IPS-11a (cell line): ENCODE results near the gene QRICH2.
"Not testable (repeated sequence)": the region's sequence is repeated elsewhere in the genome, so short reads cannot be mapped to it uniquely, and the experiment has no call there.

Source experiments
- H3K4me3 ChIP-seq: one replicate; pipeline ENCODE4 v1.5.1; 2013; ENCODE audit warnings: low read depth, low read length, control low read depth

QRICH2 gene, protein sequence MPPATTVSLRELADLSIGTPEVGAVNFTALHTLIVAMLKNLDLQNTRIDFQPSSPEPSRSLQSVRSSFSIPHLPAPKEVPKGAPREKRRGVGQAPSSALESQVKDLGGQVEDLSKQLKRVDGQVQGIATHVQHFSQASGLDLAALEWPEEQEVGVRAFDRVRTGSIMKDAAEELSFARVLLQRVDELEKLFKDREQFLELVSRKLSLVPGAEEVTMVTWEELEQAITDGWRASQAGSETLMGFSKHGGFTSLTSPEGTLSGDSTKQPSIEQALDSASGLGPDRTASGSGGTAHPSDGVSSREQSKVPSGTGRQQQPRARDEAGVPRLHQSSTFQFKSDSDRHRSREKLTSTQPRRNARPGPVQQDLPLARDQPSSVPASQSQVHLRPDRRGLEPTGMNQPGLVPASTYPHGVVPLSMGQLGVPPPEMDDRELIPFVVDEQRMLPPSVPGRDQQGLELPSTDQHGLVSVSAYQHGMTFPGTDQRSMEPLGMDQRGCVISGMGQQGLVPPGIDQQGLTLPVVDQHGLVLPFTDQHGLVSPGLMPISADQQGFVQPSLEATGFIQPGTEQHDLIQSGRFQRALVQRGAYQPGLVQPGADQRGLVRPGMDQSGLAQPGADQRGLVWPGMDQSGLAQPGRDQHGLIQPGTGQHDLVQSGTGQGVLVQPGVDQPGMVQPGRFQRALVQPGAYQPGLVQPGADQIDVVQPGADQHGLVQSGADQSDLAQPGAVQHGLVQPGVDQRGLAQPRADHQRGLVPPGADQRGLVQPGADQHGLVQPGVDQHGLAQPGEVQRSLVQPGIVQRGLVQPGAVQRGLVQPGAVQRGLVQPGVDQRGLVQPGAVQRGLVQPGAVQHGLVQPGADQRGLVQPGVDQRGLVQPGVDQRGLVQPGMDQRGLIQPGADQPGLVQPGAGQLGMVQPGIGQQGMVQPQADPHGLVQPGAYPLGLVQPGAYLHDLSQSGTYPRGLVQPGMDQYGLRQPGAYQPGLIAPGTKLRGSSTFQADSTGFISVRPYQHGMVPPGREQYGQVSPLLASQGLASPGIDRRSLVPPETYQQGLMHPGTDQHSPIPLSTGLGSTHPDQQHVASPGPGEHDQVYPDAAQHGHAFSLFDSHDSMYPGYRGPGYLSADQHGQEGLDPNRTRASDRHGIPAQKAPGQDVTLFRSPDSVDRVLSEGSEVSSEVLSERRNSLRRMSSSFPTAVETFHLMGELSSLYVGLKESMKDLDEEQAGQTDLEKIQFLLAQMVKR (N-terminal part only)

DNA sequence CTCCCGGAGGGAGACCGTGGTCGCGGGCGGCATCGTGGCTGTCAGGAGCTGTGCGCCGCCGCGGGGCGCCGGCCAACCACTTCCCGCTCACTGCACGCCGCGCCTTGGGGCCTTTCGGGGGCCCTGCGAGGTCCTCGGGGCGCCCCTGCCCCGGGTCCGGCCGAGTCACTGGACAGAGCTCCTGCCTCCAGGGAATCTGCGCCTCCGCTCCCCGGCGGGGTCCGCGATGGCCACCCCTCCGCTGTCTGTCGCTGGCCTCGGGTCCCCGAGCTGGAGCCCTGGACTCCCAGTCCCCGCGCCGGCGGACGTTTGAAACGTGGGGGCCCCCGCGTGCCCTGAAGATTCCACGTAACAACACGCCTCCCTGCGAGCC is at the start of gene QRICH2:
Gene QRICH2, minus strand, starts transcription at position 311 of the 373 bp plus-strand sequence. Its CDS starts 278 bp downstream, at position 33.
- no peak within 1 kb of the TSS for H3K4me3 ChIP-seq

DNA sequence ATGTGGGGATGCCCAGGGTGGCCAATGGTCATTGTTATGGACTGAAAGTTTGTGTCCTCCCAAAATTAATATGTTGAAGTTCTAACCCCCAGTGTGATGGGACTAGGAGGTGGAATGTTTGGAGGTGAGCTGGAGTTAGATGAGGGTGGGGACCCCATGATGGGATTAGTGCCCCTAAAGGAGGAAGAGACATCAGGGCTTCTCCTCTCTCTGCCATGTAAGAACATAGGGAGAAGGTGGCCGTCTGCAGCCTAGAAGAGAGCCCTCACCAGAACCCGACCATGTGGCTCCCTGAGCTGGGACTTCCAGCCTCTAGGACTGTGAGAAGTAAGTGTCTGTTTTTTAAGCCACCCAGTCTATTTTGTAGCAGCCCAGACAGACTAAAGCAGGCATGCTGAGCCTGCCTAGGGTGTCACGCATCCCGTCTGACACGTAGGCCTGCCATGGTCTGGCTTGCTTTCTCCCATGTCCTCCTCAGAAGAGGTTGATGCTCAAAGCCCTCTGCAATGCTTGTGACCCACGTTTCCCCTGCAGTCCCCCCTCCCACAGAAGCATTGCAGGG is 49.6 kb upstream of the QRICH2 start:
- no peak overlapping the region for H3K4me3 ChIP-seq

DNA sequence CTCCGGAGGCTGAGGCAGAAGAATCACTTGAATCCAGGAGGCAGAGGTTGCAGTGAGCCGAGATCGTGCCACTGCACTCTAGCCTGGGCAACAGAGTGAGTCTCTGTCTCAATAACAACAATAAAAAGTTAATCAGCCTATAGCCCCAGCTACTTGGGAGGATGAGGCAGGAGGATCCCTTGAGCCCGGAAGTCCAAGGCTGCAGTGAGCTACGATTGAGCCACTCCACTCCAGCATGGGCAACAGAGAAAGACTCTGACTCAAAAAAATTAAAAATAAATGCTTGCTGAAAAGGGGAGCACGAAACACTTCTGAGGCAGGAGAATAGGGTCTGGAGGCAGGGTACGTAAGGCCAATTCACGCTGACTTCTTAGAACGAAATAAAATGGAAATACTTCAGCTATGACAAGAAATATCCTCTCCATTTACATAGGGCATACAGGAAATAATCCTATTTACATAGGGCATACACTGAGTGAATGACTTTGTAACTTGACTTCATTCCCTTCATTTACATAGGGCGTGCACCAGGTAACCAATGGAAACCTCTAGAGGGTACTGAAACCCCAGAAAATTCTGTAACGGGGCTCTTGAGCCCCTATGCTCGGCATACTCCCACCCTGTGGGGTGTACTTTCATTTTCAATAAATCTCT is 48.9 kb upstream of the QRICH2 start:
- no peak overlapping the region for H3K4me3 ChIP-seq

DNA sequence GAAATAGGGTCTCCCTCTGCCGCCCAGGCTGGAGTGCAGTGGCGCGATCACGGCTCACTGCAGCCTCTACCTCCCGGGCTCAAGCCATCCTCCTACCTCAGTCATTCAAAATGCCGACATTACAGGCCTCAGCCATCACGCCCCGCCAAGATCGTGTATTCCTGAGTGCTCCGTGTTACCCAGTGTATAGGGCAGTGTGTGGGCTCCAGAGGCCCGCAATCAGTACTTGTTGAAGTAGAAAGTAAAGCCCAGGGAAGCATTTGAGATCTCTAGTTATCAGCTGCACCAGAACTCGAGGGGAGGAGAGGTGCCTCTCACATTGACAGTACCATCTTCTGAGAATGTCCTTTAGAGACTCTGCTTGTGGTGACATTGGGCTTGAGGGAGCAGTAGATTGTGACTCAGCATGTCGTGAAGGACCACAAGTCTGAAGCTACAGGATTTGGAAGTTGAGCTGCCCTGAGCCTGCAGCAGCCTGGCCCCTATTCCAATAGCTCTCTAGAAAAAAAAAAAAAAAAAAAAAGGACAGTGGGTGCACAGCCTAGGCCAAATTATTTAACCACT is 46.8 kb upstream of the QRICH2 start:
- H3K4me3 ChIP-seq = no peak overlapping the region

DNA sequence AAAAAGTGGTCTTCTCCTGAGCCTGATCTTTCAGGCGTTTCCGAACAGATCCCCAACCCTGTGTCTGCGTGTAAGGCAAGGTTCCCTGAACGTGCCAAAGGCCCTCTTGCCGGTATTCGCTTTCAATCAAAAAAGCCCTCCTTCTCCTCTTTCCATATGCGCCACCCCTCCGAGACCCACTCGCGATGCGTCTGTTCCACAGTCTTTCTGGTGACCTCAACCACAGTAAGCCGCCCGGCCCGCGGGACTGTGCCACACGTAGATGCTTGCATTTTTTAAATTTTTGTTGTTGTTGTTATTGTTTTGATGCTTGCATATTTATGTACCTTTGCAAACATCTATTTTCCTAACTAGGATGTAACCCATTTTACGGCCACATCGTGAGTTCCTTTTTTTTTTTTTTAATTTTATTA is 46.2 kb upstream of the QRICH2 start:
- H3K4me3 ChIP-seq = peak overlapping the region; percentile 78

DNA sequence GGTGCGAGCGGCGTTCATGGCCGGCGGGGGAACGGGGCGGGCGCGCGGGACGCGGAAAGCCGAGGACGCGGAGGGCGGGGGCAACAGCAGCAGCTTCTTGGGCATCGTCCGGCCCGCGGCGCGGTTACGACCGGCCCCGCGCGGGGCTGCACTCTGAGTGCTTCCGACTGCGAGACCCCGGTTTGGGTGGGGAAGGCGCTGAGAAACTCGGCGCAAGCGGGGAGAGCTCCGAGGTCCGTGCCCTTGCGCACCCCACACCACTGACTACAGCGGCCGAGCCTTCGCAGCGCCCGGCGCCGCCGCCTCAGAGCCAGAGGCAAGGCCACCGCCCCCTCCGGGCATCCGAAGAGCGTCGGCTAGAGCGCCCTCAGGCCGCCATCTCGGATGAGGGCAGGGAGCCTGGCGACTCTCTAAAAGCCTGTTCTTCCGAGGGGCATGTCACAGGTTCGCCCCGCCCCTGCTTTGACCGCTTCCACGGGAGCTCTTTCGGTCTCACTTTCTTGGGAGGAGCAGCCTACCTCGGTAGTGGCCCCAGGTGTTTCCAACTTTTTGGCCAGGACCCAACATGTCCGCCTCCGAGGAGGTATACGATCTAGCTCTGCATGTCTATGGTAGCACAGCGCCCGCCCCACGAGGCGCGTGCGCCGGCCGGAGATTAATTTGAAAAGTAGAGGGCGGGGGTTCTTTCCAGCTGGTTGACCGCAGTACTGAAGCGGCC is 45.7 kb upstream of the QRICH2 start, which contains the start of gene PRPSAP1:
Gene PRPSAP1, minus strand, starts transcription at position 318 of the 718 bp plus-strand sequence. Its CDS starts 213 bp downstream, at position 105.
- peak within 1 kb of the TSS; percentile 78 for H3K4me3 ChIP-seq

DNA sequence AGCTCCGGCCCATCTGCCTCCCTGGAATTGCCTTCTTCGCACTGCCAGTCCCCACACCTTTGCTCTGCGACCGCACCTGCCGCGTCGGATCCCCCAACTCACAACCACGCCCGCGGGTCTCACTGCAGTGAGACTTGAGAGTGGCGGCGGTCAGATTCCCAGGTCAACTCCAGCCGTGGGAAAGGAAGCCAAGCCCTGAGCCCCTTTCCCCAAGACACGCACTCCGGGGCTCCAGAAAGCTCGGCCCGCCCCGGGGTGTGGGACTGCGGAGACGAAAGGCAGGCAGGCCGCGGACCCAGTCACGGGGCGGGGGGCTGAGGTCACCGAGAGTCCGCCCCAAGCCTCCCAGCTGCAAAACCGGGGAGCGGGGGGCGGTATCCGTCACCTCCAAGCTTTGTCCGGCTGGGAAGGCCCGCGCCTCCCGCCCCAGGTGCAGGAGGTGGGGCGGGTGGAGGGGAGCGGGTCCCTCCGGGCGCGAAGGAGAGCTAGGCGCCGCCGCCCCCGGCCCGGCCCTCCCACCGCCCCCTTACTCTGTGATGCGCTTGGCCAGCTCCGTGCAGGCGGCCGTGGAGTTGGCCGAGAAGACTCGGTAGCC is 45.0 kb upstream of the QRICH2 start:
- H3K4me3 ChIP-seq = peak overlapping the region; percentile 78

DNA sequence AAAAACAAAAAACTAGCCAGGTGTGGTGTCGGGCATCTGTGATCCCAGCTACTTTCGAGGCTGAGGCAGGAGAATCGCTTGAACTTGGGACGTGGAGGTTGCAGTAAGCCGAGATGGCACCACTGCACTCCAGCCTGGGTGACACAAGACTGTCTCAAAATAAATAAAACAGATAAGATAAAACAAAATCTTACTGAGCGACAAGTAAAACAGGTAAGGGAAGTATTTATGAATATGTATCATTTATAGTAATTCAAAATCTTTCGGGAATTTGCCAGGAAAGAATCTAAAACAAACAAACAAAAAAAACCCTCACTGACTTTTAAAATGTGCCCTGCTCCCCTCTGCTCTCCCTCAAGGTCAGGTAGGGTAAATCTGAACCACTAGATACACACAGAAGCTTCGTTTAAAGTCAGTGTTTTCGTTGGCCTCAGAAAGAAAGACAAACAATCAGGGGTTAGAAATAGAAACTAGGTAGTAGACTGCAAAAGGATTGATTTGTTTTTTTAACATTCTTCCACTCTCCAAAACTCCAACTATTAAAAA is 43.5 kb upstream of the QRICH2 start:
- H3K4me3 ChIP-seq = no peak overlapping the region

DNA sequence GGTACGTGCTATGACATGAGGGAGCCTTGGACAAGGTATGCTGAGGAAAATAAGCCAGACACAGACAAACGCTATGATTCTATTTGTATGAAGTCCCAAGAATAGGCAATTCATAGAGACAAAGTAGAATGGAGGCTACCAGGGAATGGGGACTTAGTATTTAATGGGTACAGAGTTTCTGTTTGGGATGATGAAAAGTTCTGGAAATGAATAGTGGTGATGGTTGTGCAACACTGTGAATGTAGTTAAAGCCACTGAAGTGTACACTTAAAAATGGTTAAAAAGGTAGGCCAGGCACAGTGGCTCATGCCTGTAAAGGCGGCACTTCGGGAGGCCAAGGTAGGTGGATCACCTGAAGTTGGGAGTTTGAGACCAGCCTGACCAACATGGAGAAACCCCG is 42.4 kb upstream of the QRICH2 start:
- no peak overlapping the region for H3K4me3 ChIP-seq

DNA sequence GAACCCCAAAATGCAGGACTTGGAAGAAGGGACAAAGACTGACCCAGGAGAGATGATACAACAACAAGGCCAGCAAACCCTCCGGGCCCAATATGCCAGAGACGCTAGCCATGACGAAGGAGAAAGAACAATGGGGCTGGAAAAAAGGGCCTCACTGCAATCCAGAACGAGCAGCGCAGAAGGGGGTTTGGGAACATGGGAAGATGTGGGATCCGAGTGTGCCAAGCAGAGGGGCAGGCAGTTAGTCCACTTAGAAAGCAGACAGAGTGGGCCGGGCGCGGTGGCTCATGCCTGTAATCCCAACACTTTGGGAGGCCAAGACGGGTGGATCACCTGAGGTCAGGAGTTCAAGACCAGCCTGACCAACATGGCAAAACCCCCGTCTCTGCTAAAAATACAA is 38.9 kb upstream of the QRICH2 start:
- H3K4me3 ChIP-seq = not testable (repeated sequence)

DNA sequence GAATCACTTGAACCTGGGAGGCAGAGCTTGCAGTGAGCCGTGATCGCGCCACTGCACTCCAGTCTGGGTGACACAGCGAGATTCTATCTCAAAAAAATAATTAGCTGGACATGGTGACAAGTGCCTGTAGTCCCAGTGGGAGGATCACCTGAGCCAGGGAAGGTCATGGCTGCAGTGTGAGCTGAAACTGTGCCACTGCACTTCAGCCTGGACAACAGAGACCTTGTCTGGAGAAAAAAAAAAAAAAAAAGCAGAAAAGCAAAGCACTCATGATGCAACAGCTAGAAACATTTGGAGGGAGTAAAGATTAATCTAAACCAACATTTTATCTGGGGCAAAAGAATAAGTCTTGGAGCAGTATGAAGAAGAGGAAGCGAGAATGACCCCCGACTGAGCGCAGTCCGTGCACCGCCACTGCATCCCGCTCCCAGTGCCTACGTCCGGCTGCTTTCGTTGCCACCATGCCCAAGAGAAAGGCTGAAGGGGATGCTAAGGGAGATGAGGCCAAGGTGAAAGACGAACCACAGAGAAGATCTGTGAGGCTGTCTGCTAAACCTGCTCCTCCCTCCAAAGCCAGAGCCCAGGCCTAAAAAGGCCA is 37.4 kb upstream of the QRICH2 start:
- H3K4me3 ChIP-seq = no peak overlapping the region

DNA sequence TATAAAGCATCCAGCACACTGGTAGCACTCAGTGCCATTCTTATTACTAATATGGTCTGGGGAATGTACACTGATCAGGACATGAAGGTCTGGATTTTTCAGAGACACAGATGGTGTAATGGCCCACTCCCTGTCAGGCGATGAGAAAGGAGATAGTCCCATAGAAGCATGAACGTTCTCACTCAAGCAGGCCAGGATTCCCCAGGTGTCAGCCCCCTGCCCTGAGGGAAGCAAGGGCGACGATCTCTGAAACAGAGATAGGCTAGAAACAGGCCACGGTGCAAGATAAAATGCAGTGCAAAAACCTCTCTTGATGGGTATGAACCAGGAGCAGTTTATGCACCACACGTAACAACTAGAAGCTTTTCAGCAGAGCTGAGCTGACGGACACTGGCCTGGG is 35.0 kb upstream of the QRICH2 start:
- H3K4me3 ChIP-seq = no peak overlapping the region

DNA sequence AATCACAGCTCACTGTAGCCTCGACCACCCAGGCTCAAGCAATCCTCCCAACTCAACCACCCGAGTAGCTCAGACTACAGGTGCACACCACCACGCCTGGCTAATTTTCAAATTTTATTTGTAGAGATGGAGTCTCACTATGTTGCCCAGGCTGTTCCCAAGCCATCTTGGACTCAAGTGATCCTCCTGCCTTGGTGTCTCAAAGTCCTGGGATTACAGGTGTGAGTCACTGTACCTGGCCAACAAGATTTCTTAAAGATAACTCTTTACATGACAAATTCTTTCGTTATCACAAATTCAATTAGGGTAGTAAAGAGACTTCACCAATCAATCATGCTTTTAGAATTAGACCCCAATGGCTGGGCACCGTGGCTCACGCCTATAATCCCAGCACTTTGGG is 33.2 kb upstream of the QRICH2 start:
- H3K4me3 ChIP-seq = no peak overlapping the region

DNA sequence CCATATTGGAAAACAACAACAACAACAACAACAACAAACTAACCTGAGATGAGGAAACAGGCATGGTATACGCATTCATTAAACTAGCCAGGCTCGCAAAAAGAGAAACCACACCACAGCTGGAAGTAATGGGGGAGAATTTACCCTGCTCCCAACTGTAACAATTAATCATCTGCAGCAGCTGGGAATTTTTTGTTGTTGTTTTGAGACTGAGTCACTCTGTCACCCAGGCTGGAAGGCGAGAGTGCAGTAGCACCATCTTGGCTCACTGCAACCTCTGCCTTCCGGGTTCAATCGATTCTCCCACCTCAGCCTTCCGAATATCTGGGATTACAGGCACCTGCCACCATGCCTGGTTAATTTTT is 29.3 kb upstream of the QRICH2 start:
- no peak overlapping the region for H3K4me3 ChIP-seq

DNA sequence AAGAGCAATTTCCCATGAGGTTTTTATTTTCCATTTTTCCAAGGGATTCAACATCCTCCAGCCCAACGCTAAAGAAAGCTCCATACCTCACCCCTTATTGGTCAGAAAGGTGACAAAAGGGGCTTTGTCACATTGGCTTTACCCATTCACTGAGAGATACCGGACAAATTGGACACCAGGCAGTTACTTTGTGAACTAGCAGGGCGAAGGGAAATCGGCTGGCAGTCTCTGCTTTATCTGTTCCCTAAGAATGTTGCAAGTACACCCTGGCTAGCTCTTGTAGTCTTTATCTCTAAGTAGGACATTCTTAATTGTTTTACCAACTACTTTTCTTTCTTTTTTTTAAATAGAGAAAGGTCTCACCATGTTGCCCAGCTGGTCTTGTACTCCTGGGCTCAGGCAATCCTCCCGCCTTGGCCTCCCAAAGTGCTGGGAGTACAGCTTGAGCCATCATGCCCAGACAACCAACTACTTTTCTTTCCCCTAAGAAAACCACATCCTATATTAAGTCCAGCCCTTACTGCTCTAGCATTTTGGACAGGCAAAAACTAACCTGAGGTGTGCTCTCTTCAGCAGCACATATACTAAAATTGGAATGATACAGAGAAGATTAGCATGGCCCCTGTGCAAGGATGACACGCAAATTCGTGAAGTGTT is 28.8 kb upstream of the QRICH2 start:
- H3K4me3 ChIP-seq = no peak overlapping the region

DNA sequence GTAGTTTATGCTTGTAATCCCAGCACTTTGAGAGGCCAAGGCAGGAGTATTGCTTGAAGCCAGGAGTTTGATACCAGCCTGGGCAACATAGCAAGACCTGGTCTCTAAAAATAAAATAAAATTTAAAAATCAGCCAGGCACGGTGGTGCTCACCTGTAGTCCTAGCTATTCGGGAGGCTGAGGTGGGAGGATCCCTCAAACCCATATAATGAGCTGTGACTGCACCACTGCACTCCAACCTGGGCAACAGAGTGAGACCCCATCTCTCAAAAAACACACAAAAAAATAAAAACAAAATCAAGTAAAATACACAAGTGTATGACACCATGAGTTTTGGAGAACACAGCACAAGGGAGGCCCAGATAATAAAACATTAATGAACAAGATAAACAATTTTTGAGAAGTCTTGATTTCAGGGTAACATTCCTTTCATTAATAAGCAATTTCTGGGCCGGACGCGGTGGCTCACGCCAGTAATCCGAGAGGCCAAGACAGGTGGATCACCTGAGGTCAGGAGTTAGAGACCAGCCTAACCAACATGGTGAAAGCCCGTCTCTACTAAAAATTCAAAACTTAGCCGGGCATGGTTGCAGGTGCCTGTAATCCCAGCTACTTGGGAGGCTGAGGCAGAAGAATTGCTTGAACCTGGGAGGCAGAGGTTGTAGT is 27.8 kb upstream of the QRICH2 start:
- no peak overlapping the region for H3K4me3 ChIP-seq
